ENCODE results near the gene KIF5C.
A peak's percentile ranks its signal among the peaks of the same experiment; 100 is the strongest.

KIF5C gene

DNA sequence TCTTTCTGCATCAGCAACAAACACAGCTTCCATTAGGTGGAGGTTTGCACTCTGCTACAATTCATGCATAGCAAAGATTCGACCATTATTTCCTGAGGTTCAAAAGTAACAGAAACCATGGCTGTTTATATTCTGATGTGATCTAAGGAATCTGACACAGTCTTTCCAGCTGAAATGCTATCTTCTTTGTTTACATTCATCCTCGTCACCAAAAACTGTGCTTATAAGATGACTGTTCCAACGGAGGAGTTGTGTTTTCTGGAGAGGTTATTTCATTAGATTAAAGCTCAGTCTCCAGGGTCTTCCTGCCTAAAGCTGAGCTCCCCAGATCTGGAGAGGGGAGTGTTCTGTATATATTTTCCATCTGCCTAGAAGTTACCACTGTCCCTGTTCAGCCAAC lies 118.3 kb downstream of the KIF5C start:
- DNase-seq = no peak

DNA sequence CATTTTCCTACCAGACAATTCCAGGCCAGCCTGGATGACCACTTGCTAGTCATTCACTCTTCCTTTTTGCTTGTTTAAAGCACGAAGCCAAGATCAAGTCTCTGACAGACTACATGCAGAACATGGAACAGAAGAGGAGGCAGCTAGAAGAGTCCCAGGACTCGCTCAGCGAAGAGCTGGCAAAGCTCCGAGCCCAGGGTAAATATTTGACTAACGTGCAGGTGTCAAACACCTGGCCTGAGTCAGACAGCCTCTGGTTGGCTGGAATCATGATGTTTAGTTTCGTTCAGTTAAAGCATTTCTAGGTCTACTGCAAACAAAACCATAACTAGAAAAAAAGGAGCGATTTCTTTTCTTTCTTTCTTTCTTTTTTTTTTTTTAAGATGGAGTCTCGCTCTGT lies 119.3 kb downstream of the KIF5C start:
- no peak for DNase-seq

DNA sequence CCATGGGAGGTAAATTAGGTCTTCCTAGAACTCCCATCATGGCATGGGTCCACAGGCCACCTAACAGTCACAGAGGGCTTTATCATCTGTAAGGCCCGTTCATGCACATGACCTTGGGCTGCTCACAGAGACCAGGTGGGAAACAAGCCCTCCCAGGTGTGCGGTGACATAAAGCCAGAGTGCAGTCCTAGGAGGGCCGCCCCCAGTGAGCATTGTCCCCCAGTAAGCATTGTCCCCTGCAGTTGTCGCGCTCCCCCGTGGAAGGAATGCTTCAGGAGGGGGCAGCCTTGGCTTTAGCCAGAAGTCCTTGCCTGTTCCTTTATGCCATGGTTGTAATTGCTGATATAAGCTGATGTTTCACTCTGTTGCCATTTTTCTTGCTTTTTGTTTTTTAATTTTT lies 121.8 kb downstream of the KIF5C start:
- DNase-seq = no peak

DNA sequence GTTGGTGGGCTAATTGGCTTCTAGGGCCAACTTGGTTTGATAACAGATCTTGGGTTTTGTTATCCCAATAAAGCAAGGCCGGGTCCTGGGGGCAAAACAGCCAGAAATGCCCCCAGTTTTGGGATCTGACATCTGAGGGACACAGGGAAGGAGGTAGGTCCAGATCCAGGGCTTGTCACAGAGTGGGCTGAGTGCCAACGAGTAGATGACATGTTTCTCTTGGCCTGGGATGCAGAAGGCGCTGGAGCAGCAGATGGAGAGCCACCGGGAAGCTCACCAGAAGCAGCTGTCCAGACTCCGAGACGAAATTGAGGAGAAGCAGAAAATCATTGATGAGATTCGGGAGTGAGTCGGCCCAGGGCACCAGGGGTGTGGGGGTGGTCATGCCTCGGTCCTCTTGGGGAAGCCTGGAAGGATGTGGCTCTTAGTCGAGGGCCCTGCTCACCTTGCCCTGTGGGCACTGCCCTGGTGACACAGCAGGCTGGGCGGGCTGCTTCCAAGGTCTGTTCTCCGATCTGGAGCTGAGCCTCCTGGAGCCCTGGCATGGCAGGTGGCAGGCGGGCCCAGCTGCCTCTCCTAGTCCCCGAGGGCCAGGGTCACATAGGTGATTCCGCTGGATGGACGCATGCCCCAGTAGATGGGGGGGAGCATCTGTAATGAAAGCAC lies 123.3 kb downstream of the KIF5C start:
- no peak for DNase-seq

DNA sequence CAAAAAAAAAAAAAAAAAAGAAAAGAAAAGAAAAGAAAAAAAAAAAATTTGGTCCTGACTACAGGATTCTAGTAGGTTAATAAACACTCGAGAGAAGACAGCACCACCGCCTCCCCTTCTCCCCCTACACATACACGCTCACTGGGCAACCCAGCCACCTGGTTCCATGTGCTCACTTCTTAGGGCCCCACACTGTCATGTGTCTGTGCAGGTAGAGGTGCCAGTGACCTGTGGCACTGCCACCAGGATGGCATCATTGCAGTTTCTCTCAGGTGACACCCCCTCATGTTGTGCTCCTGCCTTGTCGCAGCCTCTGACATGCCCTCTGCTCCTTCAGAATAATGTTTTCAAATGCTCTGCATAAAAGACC lies 123.8 kb downstream of the KIF5C start:
- DNase-seq = no peak

DNA sequence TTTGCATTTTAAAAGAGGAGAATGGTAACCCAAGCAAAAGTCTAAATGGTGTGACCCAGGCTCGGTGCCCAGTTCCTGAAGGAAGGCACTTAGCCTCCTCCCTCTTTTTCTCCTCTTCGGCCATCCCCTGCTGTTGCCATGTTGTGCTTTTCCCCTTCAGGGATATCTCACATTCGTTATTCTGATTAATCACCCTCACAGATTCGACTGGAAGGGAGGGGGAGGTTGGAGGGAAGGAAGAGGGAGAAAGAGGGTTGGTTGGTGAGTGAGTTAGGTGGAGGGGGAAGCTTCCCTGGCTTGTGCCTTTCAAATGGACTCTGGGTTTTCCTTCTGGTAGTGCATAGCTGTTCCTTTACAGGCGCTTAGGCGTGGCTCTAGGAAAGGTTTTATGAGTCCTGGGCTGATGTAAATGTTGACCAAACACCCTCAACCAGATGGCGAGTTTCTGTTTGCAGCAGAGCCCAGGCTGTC lies 124.5 kb downstream of the KIF5C start:
- no peak for DNase-seq

DNA sequence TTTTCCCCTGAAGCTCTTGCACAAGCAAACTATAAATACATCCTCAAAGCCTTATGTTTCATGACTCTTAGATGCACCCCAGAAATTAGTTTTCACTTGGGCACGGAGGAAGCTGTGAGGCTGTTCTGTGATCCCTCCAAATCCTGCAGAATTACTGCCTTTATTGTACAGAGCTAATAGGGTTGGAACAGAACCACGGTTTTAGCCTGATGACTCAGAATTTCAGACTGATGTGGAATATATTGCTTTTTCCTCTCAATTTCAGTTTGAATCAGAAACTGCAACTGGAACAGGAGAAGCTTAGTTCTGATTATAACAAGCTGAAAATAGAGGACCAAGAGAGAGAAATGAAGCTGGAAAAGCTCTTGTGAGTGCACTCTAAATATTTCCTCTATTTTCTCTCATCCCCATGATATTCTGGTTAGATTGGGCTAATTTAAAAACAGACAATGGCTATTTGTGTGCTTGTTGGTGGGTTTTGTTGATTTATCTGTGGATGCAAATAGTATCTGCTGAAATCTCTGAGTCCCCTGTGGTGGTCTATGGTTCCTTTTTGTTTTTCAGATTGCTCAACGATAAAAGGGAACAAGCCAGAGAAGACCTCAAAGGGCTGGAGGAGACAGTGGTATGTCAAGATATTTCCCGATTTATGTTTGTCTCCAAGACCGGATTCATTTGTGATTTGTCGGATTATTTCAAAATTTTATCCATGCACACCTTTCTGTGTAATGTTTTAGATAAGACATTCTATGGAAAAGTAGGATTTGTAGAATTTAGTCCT lies 125.3 kb downstream of the KIF5C start:
- DNase-seq = no peak

DNA sequence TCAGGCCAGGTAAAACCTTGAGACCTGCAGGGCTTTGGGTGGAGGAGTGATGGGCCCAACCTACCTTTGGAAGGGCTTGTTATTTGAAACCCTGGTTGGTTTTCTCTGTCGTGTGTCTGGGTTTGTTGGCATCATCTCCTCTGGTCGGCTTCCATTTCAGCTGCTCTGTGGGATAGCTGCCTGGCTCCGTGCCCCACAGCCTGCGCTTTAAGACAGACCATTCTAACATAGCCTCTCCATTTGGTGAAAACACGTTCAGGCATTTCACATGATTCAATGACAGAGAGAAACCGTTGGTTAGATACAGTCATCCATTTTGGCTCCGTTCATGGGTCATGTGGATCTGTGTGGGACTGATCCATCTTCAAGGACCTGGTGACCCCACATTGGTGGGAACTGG lies 126.5 kb downstream of the KIF5C start:
- no peak for DNase-seq

DNA sequence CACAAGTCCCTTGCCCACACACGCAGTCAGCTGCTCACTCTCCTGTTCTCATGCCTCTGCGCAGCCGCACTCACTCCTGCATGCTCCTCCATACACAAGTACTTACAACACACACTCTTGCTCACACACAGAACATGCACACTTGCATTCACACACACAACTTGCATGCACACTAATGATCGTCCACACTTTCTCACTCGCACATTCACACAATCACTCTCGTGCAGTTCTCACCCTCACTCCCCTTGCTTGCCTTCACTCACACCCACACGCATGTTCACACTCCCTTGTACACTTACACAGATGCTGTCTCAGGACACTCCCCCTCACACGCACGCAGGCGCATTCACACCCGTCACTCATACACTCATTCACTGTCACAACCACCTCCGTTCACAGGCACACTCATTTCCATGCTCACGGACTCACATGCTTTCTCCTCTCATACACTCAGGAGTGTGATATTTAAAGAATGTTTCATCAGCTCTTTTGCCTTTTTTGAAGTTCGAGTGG lies 127.4 kb downstream of the KIF5C start:
- no peak for DNase-seq

DNA sequence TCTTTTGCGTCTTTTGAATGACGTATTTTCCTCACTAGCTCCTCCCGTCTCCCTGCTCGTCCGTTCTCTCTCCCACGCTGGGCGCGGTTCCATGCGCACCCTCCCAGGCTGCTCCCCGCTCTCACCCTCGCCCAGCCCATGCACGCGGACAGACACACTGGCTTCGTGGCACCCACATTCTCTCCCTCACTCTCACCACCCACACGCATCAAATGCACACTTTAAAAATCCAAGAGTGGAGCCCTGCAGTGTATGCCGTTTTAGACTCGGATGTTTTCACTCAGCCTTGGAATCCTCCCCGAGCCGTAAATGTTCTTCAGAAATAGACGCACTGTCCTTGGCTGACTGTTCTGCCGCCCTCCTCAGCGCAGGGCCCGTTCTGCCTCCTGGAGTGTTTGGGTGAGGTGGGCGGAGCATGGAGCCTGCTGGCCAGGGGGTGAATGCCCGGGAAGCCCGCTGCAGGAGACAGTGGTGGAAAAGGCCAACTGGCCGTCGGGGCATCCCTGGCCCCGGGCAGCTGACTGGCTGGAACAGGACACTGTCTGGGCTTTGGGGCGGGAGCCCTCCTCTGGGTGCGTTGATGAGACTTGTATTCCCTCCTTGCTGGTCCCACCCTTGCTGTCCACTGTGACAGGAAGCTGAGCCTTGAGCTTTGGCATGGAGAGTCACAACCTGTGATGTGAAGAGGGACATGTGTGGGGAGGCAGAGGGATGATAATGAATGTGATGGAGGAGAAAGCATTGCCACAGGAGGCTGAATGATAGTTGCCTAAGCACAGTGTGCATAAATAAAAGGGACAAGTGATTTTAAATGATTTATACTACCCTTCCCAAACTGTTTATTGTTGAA lies 128.1 kb downstream of the KIF5C start:
- DNase-seq = no peak

DNA sequence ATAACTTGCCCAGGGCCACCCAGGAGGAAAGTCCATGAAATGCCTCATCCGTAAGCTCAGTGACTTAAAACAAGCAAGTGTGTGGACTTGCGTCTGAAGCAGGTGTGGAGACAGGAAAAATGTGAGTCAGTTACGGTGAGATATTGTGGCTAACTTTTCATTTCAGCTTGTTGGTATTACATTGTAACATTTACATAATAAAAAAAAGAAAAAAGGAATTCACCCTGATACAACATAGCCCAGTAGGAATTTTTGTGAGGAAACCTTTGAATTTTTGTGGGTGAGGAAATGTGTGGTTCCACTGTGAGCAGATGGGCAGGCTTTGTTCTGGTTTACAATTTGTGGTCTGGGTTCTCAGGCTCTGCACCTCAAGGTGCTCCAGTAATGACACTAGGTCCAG lies 129.8 kb downstream of the KIF5C start:
- peak; percentile 59 for DNase-seq

DNA sequence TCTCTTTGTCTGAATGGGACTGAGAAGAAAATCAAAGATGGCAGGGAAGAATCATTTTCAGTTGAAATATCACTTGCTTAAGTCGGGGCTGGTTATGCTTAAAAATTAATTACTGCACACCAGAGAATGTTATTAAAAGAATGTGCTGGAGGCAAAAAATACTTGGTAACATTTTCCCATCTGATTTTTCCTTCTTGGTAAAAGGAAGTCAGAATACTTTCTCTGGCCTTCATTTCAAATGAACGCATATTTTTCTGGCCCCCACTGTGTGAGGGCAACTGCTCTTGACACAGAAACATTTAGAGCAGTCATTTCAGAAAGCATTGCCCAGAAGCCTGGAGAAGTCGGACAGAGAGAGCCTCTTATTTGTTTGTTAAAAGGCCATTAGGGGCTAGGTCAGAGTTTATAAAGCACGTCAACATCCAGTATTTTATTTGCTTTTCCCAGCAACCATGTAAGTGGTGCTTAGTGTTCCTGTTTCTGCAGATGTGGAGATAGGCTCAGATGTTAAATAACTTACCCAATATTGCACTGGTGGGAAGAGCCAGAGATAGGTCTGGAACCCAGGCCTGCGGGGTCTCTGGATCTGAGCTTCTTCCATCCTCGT lies 130.5 kb downstream of the KIF5C start:
- DNase-seq = no peak

DNA sequence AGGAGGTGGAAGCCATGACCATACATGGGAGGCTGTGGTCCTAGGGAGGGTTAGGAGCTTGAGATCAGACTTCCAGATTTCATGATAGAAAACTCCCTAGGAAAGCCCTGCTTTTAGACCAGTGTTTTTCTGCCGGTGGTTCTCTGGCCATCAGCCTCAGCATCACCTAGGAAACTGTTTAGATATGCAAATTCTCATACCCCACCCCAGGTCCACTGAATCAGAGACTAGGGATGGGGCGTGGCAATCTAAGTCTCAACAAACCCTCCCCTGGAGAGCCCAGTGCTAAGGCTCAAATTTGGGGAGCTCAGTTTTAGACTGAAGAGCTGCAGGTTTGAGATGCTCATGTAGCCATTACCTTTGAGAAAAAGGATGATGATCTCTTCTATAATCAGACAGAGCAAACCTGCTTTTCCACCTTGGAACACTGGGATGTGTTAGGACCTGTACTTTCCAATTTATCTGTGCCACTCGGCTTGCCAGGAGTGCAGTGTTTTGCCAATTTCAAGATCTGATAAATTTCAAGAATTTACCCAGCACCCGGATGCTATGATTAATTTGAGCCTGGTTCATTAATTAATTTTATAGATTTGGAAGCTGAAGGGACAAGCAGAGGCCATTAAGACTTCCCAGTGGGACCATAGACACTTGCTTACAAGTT lies 132.0 kb downstream of the KIF5C start:
- DNase-seq = no peak

DNA sequence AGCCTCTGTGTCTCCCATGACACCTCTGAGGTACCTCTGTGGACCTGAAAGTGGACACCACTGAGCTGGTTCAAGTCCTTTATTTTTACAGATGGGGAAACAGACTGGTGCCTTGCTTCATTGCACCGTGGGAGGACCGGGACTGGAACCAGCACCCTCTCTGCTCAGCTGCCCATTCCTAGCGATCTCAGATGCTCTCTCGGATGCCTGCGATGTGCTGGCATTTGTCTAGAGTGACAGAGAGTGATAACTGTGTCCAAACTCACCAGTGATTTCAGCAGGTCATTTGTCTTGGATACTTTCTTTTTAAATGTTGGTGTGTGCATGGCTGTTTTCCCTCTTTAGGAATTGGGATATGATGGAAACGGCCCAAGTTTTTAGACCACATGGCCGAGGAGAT lies 133.4 kb downstream of the KIF5C start:
- DNase-seq = no peak

DNA sequence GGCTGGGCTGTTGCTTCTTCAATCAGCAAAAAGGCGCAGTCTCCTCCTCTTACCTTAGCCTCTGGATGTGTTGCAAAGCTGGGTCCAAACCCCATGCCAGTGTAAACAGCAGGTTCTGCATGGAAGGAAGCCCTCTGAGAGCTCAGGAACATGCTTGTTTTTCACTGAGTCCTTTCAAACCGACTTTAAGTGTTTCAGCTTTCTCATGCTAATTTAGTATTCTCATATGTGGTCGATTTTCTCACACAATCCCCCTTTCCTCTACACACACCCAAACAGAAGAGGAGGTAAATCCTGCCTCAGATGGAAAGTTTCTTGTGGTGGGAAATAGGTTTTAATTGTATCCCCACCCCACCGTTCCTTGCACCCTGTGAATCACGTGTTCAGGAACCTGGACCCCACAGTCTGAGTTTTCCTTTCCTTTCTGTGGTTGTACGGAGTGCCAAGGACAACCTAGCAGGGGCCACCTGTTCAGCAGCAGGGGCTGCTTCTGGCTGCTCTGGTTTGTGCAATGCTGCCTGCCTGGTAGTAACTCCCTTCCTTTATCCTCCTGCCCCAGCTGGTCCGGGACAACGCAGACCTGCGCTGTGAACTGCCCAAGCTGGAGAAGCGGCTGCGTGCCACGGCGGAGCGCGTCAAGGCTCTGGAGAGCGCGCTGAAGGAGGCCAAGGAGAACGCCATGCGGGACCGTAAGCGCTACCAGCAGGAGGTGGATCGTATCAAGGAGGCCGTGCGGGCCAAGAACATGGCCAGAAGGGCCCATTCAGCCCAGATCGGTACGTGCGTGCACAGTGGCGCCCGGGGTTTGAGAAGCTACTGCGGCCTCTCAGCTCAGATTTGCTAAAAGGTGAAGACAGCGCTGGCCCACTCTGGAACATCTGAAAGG lies 134.8 kb downstream of the KIF5C start:
- no peak for DNase-seq

DNA sequence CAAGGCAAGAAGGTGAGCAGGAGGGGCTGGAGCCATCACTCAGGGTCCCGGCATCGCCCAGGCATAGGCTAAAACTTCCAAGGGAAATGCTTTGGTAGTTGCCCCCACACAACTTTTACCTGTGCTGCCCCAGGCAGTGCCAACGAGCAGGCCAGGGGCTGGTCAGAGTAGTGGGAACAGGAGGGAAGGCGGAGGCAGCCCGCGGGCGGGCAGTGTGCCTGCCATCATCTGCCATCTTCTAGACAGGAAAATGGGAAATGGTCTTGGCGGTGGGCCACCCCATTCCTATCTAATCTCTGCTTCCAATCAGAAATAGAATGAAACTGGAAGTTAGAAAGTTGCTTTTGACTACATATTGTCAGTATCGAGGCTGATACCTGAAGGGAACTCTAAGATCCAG lies 137.5 kb downstream of the KIF5C start:
- DNase-seq = no peak

DNA sequence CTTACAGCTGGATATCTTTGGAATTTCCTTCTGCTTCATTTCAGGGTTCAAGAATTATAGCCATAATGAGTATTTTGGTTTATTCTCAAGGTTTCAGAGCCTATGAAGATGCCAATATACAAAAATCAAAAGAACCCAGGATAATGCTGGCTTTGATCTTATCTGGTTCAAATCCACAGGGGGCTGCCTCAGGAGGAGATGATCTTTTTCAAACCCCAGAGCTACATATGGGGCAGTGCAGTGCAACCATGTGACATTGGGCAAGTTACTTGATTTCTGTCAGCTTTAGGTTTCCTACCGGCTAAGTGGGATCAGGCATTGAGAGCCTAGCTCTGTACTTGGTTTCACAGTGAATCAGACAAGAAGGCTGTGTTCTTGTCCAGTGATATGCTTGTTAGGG lies 140.5 kb downstream of the KIF5C start:
- no peak for DNase-seq

DNA sequence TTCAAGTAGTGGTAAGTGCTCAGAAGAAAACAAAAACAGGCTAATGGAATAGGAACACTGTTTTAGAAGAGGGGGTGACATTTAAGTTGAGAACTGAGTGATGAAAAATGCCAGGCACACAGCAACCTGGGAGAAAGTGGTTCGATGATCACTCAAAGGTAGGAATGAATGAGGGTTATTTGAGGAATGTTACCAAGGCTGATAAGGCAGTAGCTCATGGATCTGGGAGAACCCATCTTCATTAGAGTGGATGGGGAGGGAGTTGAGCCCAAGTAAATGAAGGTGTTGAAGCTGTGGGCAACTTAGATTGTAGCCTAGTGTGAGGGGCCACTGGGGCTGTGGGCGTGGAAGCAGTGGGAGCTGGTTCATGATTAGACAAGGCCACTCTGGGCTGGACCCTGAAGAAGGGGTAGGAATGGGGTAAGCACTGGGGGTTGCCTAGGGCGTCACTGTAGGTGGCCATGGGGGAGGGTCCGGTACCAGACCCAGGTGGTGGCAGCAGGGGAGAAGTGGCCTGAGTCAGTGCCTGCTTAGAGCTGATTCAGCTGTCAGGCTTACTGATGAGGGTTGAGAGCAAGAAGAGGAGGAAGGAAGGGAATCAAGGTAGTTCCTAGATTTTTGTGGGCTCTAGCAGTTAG lies 141.0 kb downstream of the KIF5C start:
- DNase-seq = no peak

DNA sequence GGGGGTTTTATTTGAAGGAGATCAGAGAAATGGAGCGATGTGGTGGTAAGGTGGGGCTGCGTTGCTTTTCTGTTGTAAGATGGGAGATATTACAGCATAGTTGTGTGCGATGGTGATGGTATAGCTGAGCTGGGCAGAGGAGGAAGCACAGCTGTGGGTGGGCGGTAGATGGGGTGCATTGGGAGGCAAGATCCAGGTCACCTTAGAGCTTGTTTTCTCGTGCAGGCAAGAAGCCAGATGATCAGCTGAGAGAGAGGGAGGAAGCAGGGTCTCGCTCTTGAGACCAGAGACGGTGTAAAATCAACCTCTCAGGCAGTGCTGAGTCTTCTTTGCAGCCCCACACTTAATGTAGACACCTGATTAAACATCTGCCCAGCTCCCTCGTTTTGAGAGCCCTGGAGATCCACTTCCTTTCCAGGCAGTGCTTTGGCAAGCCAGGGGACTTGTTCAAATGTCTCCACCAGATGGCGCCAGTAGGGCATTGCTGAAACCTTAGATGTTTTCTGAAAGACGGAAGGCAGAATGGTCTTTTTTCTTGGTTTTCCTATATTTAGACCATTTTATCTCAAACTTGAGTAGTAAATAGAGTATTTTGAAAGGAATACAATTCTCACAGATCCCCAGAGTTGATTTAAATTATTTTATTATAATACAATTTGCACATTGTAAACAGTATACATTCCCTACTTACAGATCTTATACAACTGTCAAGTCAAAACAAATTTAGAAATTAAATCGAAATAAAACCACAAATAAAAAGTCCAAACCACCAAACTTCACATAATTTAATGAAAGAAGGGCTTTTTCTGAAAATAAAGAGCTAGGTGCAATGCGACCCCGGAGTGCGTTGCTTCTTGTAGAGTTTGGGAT lies 142.3 kb downstream of the KIF5C start:
- peak; percentile 72 for DNase-seq

DNA sequence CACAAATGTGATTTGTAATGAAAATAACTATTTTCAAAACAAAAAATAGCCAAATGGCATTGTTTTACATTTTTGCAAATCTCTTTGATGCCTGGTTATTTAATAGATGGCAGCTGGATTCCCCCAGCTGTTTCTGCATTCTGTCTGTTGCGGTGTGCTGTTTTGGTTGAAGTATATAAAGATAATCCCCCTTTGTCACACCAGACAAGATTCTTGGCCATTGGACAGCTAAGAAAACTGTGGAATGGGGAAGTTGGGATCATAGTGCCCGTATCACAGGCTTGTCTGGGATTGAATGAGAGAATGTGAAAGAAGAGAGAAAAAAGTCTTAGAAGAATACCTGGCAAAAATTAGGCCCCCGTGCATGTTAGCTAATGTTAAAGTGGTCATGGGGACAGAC lies 144.0 kb downstream of the KIF5C start:
- no peak for DNase-seq
